WTC11 (cell line): ENCODE data around the gene MOB3B.

Experiments
- CTCF ChIP-seq: fragments of 200-600 bp; IDR thresholded peaks from 2 replicates; pipeline ENCODE4 v1.8.0; 2022; ENCODE audit warnings: antibody characterized with exemption
- USF2 ChIP-seq: sonication (generic); formaldehyde crosslinking; IDR thresholded peaks from 2 replicates; pipeline ENCODE4 v1.8.1; 2023; ENCODE audit warnings: mild to moderate bottlenecking, missing genetic modification reagents, moderate library complexity
- ZNF121 ChIP-seq: sonication (generic); formaldehyde crosslinking; IDR thresholded peaks from 2 replicates; pipeline ENCODE4 v1.8.0; 2023; ENCODE audit warnings: missing genetic modification reagents

GRCh38 chr9:27404661-27405060, 125.0 kb downstream of the MOB3B start:
- no peak for TF ChIP-seq CTCF
- no peak for TF ChIP-seq ZNF121 (CRISPR knock-in tag)
- TF ChIP-seq USF2 (CRISPR knock-in tag), result no peak
